SK-N-MC (cell line): ENCODE data around the gene BEND3.

ENCODE experiments used
- EZH2 ChIP-seq: fragments of 200-600 bp; sonication (generic); IDR thresholded peaks from one replicate; pipeline ENCODE4 v1.6.1; 2017; ENCODE audit warnings: antibody characterized with exemption
- FOXP2 ChIP-seq: optimal IDR thresholded peaks from 2 replicates; pipeline ENCODE3; 2011; ENCODE audit warnings: mild to moderate bottlenecking, moderate library complexity; ENCODE audit not compliant: insufficient read depth; ENCODE audit errors: extremely low read length, control extremely low read depth
- POLR2AphosphoS5 ChIP-seq: IDR thresholded peaks from 2 replicates; pipeline ENCODE4 v1.6.1; 2012; ENCODE audit warnings: mild to moderate bottlenecking, low read depth, low read length, borderline replicate concordance

GRCh38 chr6:107079429-107079828, 35.9 kb downstream of the BEND3 start:
- TF ChIP-seq EZH2 (no peak), POLR2AphosphoS5 (no peak), FOXP2 (no peak)
